GM12875 (cell line): ENCODE results near the gene PTPN21.

Experiments
- H3K4me3 ChIP-seq: one replicate; pipeline ENCODE4 v1.5.1; 2011; ENCODE audit warnings: low read depth, low read length, control low read depth
- TF ChIP-seq, protein P1 (sequence below): IDR thresholded peaks from 2 replicates; pipeline ENCODE4 v1.5.1; 2011; ENCODE audit warnings: low read depth, mild to moderate bottlenecking, control low read depth, inconsistent platforms, low read length, moderate library complexity, borderline replicate concordance; ENCODE audit not compliant: insufficient read depth

Gene PTPN21

DNA sequence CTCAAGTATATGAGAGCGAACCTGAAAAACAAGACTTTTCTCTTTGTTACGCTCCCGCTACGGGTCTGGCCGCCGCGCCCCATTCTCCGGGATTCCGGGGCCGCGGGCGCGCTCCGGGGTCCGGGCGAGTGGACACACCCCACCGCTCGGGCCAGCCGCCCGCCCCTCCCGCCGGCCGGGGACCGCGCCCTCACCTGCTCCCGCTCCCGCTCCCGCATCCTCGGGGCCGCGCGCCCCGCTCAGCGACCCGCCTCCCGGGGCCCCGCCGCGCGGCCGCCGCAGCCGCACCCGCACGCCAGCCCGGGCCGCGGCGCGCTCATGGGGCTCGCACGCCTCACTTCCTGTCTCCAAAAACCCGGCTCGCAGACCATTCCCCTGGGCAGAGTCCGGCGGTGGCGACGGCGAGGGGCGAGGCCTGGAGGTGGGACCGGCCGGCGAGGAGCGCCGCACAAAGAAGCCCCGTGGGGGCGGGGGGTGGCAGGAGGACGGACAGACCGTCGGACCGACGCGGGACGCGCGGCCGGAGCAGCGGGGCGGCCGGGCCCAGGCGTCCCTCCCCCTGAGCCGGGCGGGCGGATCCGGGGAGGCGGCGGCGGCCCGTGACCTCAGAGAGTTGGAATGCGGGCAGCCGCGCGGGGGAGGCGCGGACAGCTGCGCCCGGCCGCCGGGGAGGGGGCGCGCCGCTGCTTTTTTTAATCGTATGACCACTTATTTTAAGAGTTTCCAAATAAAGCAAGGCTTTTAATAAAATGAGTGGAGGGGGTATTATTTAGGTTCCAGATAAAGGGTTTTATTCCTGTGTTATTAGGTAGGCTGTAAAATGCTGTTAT is at the start of gene PTPN21:
Gene PTPN21 (minus strand): TSS at position 551 of the 830 bp plus-strand sequence. CDS start 4,590 bp downstream, outside the sequence.
- peak within 1 kb of the TSS; percentile 60 for H3K4me3 ChIP-seq
- TF ChIP-seq, protein P1, sequence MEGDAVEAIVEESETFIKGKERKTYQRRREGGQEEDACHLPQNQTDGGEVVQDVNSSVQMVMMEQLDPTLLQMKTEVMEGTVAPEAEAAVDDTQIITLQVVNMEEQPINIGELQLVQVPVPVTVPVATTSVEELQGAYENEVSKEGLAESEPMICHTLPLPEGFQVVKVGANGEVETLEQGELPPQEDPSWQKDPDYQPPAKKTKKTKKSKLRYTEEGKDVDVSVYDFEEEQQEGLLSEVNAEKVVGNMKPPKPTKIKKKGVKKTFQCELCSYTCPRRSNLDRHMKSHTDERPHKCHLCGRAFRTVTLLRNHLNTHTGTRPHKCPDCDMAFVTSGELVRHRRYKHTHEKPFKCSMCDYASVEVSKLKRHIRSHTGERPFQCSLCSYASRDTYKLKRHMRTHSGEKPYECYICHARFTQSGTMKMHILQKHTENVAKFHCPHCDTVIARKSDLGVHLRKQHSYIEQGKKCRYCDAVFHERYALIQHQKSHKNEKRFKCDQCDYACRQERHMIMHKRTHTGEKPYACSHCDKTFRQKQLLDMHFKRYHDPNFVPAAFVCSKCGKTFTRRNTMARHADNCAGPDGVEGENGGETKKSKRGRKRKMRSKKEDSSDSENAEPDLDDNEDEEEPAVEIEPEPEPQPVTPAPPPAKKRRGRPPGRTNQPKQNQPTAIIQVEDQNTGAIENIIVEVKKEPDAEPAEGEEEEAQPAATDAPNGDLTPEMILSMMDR: no peak

DNA sequence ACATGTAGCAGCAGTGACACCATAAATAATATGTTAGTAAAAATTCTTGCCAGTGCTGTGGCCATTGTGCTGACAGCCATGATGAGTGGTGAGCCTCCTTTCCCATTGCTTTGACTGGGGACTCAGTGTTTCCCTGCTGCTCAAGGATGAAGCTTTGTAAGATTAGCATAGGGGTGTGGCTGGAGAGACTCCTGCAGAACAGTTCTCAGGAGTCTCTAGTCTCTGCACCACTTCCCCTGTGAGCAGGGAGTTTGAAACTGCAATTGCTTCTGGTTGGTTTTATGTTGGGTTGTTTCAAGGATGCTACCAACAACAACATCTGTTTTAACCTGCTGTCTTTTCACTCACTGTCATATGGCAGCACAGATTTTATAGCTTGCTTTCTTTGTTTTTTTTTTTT is 49.4 kb upstream of the PTPN21 start:
- no peak overlapping the region for H3K4me3 ChIP-seq

DNA sequence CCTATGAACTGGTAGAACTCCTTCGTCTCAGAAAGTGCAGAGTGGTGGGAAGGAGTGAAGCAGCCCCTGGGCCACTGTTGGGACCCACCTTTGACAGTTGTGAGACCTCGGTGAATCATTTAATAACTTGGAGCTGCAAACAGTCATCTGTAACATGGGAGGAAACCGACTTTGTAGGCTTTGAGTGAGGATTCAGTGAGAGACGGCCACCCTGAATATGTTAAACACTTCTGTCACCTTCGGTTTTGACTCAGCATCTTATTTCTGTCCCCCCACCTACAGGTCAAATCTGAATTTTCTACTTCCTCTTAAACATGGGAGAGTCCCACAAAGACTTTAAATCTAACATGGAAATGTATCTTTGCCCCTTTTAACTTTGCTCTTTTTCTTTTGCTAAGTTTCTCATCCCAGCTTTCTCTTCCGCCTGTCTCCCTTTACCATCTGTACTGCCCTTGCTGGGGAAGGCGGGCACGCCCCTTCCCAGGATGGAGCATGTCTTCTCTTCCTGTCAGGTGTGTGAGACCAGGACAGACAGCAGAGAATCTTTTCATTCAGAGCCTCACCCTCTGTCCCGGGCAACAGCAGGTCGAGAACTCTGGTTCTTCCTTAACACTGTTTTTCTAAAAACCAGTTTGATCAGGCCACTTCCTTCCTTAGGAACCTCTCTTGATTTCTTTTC is 45.1 kb upstream of the PTPN21 start:
- TF ChIP-seq, protein P1: no peak
- H3K4me3 ChIP-seq: no peak overlapping the region

More for the DNA sequence above, 49.4 kb upstream of the PTPN21 start:
- TF ChIP-seq, protein P1: no peak

DNA sequence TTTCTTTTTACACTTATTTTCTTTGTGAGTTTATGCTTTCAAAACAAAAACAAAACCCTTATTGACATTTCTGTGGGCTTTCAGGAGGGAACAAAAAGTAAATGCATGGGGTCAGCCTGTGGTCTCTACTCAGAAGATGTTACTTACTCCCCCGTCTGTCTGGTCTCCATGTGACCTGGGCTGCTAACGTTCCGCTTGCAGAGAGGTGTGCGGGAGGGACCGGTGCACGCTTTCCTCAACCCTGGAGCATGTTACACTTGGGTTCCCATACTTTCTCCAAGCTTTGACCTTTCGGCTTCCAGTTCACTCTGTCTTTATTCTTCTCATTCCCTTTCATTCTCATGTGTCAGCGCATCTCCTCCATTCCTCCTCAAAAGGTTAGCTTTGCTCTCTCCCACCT is 44.5 kb upstream of the PTPN21 start:
- H3K4me3 ChIP-seq: peak overlapping the region; percentile 26
- TF ChIP-seq, protein P1: no peak

DNA sequence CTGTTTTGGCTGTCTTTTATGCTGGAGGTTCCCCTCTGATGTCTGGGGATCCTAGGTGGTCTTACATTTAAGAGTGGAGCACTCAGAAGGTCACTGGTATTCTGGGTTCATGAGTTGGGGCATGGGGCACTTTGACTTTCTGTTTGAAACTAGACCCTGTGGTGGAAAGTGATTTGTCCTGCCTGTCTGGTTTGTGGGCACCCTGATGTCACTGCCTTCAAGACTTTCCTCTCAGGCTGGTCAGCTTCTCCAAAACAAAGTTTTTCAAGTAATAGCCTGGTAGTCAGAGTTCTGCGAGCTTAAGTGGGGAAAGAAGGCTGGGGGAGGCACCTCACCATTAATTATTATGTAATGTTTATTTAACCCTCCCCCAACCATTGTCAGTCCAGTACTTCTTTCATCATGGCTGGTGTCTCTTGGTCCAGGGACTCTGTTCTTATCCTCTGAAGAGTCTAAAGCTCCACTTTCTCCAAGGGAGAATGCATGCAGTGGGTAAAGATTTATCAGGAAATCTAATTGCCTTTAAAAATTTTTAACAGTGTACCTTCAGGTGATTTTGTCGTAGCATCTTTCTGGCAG is 43.4 kb upstream of the PTPN21 start:
- TF ChIP-seq, protein P1: no peak
- no peak overlapping the region for H3K4me3 ChIP-seq

DNA sequence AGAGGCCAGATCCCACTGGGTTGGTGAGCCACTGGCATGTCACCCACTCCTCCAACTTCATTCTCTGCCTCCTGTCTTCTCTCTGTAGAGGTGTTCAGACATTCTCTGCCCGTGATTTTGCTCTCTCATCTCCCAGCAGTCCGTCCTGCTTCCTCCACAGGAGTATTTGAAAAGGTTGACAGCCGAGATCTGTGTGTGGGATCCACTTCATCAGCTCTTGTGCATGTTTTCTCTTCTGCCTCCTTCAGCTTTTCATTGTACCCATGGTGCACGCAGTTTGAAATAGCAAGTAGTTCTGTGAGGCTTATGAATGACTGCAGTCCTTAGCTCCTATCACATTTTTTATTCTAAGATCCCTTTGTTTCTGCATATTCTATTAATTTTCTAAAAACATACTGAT is 42.8 kb upstream of the PTPN21 start:
- no peak overlapping the region for H3K4me3 ChIP-seq
- TF ChIP-seq, protein P1: no peak
